Fibroblast of villous mesenchyme (primary cell): ENCODE results near the gene CDSN. TPM values are rescaled to one million over a fixed set of nuclear protein-coding genes. Genes with fewer than 3 reads are reported as not detected.

Experiments used
- DNase-seq: peaks from one replicate; pipeline ENCODE4 v3.0.0-alpha.2; 2010; ENCODE audit warnings: low read depth
- H3K4me3 ChIP-seq: 2 replicates; pipeline ENCODE4 v1.5.1; 2011; ENCODE audit warnings: low read depth, mild to moderate bottlenecking, low read length
- total RNA-seq: library from RNA; depleted of rRNA; stranded (reverse); fragments of >200 nt; gene quantifications from 2 replicates; pipeline ENCODE4 v1.2.3, GENCODE V29; 2012
- TF ChIP-seq, protein P1 (sequence below): IDR thresholded peaks from 2 replicates; pipeline ENCODE4 v1.5.1; 2012; ENCODE audit warnings: low read depth, mild to moderate bottlenecking, low read length; ENCODE audit not compliant: insufficient read depth

CDSN gene
- total RNA-seq, 1 donor = not detected

DNA sequence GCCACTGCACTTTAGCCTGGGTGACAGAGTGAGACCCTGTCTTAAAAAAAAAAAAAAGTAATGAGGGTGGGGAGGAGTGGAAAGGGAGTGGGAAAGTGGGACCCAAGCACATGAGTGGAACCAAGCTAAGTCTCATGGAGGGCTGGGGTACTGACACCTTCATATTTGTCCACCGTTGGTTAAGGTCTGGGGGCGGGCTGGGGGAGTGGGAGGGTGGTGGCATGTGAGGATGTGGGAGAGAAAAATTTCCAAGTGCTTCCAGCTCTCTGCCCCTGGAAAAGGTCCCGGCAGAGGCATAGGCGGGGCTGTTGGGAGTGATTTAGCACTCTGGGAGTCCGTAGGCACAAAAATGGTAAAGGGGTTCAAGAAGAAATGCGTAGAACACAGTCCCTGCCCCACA lies 12.6 kb upstream of the CDSN start:
- no peak for DNase-seq
- no peak overlapping the region for H3K4me3 ChIP-seq
- TF ChIP-seq, protein P1, sequence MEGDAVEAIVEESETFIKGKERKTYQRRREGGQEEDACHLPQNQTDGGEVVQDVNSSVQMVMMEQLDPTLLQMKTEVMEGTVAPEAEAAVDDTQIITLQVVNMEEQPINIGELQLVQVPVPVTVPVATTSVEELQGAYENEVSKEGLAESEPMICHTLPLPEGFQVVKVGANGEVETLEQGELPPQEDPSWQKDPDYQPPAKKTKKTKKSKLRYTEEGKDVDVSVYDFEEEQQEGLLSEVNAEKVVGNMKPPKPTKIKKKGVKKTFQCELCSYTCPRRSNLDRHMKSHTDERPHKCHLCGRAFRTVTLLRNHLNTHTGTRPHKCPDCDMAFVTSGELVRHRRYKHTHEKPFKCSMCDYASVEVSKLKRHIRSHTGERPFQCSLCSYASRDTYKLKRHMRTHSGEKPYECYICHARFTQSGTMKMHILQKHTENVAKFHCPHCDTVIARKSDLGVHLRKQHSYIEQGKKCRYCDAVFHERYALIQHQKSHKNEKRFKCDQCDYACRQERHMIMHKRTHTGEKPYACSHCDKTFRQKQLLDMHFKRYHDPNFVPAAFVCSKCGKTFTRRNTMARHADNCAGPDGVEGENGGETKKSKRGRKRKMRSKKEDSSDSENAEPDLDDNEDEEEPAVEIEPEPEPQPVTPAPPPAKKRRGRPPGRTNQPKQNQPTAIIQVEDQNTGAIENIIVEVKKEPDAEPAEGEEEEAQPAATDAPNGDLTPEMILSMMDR = no peak

DNA sequence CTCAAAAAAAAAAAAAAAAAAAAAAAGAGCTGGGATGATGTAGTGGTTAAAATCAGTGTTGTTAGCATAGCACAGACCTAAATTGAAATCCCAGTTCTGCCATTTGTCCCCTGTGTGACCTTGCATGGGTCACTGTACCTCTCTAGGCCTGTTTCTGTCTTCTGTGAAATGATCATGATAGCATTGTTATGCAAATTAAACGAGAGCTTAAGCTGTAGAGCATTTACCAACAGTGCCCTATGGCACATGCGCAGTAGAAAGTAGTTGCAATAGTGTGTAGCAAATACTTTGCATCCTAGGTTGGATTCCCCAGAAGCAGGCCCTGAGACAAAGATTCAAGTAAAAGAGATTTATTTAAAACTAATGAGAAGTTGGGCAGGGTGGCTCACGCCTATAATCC lies 11.3 kb upstream of the CDSN start:
- DNase-seq = no peak
- TF ChIP-seq, protein P1 = no peak
- H3K4me3 ChIP-seq = no peak overlapping the region

DNA sequence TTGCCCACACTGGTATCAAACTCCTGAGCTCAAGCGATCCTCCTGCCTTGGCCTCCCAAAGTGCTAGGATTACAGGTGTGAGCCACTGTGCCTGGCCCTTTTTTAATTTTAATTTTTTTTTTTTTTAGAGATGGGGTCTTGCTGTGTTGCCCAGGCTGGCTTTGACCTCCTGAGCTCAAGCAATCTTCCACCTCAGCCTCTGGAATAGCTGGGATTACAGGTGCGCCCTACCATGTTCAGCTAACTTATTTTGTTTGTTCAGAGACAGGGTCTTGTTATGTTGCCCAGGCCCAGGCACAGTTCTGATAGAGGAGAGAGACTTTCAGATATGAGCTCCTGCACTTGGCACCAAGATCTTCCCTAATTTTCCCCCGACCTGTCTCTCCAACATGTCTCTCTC lies 10.5 kb upstream of the CDSN start:
- TF ChIP-seq, protein P1 = no peak
- DNase-seq = no peak
- no peak overlapping the region for H3K4me3 ChIP-seq

DNA sequence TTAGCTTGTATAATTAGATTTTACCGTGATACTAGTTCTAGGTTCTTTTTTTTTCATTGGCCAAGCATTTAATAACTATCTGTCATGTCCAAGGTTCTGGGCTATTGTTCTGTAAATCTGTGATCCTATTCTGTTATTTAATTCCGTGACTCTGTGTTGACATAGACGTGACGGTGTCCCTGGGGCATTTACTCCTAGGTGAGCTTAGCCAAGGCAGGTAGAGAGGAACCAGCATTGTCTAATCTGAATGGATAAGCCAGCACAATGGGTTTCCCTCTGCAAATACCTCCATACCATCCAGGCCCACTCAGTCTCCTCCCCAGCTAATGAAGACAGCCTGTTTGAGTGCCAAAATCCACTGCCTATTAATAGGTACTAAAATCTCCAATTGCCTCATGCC lies 8.9 kb upstream of the CDSN start:
- H3K4me3 ChIP-seq = no peak overlapping the region
- TF ChIP-seq, protein P1 = no peak
- no peak for DNase-seq

DNA sequence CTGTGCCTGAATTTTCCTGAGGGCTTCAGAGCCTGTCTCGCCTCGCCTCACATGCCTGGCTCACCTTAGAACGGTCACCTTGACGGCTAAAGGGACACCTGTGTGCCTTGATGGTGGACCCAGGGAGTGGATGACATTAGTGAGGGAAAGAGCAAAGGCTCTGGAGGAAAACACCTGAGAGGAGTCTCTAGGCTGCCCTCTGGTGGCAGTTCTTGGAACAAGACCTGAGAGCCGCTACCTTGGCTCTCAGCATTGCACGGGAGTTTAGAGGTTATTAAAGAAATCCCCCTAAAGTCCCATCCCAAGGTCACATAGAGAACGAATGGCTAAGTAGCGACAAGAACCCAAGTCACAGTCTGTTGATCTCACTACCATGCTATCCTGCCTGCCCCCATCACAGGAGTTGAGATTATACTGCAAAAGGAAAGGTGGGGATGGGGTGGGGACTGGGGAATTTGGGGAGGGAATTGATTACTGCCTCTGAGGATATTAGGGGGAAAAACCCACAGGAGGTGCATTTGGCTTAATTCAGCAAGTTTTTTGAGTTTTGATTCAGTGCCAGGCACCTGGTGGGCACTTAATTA lies 7.9 kb upstream of the CDSN start:
- TF ChIP-seq, protein P1 = peak; percentile 88
- peak; percentile 41 for DNase-seq
- H3K4me3 ChIP-seq = no peak overlapping the region

DNA sequence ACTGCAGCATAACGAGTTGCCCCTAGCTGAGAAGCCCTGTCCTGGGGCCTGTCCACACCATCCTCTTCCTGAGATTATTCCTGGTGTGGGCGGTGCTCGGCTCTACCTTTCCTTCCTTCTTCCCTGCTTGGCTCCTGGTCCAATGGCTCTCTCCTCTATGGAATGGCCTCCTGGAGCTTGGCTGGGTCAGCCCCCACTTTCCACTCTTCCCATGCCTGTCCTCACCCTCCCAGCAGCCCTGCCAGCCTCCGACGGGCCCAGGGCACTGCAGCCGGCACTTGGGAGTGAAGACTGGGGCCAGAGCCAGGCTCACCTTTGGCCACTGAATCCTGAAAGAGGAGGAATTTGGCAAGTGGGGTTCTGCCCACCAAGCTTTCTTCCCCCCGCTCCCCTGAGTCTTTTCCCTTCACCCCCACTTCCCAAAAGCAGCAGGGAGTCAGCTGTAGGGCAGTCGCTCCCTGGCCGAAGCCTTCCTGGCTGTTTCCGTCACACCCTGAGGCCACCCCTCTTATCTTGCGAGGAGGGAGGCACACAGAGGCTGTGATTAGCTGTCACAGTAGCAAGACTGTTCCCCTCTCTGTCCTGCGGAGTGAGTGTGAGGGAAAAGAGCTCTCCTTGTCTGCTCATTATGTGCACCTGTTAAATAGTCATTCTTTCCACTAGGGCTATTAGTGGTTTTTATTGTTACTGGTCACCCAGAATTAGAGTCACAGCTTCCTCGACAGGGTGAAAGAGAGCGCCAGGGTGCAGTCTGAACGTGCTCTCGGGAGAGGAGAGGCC lies 6.3 kb upstream of the CDSN start:
- no peak overlapping the region for H3K4me3 ChIP-seq
- TF ChIP-seq, protein P1 = no peak
- no peak for DNase-seq
